DOHH2 (cell line): Measurements from ENCODE around the gene MOV10.

ENCODE experiments used
- CTCF ChIP-seq: fragments of 200-600 bp; sonication (generic); IDR thresholded peaks from one replicate; pipeline ENCODE4 v1.5.1; 2014; ENCODE audit warnings: antibody characterized with exemption, mild to moderate bottlenecking, low read depth, low read length; ENCODE audit not compliant: poor library complexity, severe bottlenecking
- EZH2phosphoT487 ChIP-seq: fragments of 200-600 bp; sonication (generic); IDR thresholded peaks from 2 replicates; pipeline ENCODE4 v1.6.1; 2017; ENCODE audit warnings: borderline replicate concordance, mild to moderate bottlenecking, antibody characterized with exemption, low read length, moderate library complexity, mixed read lengths

DNA sequence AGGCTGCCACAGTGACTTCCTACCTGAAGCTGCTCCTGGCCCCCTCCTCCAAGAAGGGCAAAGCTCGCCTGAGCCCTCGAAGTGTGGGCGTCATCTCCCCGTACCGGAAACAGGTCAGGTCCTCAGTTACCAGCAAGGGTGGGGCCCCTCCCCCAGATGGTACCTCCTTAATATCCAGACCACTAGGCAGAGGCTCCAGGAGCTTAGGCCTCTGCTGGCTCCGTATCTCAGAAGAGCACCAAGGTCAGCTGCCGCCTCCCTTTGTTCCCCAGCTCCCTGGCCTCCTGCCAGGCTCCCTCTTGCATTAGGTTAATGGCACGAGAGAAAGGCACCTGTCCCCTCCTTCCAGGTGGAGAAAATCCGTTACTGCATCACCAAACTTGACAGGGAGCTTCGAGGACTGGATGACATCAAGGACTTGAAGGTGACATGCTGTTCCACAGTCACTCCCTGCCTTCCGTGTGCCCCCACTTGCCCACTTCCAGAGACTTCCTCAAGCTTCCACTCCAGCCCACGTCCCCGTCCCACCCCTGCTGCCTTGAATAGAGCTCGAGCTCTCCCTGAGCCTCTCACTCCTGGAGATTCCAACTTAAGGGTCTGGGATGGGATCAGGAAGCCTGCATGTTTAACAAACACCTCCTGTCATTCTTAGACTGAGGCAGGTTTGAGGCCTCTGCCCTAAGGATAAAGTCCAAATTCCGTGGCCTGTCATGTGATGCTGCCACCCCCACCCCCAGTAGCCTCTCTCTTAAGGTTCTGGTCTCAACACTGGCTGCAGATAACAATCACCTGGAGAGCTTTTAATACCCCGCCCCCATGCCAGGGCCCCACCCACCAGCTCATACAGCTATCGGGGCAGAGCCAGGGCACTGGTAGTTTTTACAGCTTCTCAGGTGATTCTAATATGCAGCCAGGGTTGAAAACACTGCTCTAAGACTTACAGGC, 24.2 kb downstream of the MOV10 start:
- TF ChIP-seq CTCF (no peak), EZH2phosphoT487 (no peak)
